Measurements from ENCODE around the gene FLT3LG.

The FLT3LG gene, protein sequence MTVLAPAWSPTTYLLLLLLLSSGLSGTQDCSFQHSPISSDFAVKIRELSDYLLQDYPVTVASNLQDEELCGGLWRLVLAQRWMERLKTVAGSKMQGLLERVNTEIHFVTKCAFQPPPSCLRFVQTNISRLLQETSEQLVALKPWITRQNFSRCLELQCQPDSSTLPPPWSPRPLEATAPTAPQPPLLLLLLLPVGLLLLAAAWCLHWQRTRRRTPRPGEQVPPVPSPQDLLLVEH

DNA sequence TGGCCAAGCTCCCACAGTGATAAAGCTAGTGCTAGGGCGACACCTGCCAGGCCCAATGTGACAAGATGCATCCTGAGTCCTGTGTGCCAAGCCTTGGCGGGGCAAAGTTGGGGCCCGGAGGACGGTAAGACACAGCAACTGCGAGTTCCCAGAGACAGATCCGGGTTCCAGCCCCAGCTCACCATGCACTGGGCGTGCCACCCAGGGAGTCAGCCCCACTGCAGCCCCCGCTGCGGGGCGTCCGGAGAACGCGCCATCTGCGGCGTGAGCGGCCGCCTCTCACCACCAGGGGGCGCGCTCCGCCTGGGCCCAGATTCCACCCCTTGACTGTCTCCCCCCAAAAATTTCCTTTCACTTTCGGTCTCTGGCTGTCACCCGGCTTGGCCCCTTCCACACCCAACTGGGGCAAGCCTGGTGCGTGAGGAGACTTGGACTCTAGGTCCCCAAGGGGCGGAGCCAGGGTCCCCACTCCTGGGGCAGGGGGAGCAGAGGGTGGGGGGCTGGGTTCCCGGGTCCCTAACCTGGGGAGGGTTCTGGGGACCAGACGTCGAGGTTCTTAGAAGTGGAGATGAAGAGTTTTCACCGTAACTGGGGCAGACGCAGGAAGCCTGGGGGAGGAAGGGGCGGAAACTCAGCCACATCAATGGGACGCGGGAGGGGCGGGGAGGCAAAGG lies at the start of gene FLT3LG:
FLT3LG (plus strand) TSS at position 348 of the 674 bp plus-strand sequence. CDS start 425 bp downstream, outside the sequence.
- in situ Hi-C loops (cut with MboI; ENCODE audit: low pct_unique_long_range_greater_than_20kb, low sequenced_read_pairs, unreplicated experiment): no loop called here
- TF ChIP-seq, protein P1, sequence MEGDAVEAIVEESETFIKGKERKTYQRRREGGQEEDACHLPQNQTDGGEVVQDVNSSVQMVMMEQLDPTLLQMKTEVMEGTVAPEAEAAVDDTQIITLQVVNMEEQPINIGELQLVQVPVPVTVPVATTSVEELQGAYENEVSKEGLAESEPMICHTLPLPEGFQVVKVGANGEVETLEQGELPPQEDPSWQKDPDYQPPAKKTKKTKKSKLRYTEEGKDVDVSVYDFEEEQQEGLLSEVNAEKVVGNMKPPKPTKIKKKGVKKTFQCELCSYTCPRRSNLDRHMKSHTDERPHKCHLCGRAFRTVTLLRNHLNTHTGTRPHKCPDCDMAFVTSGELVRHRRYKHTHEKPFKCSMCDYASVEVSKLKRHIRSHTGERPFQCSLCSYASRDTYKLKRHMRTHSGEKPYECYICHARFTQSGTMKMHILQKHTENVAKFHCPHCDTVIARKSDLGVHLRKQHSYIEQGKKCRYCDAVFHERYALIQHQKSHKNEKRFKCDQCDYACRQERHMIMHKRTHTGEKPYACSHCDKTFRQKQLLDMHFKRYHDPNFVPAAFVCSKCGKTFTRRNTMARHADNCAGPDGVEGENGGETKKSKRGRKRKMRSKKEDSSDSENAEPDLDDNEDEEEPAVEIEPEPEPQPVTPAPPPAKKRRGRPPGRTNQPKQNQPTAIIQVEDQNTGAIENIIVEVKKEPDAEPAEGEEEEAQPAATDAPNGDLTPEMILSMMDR (IDR thresholded peaks at IDR 0.05; ENCODE audit: extremely low read depth, insufficient read depth, missing control alignments): peak; percentile 94
- peak; percentile 93 for DNase-seq (ENCODE audit: low spot score)

DNA sequence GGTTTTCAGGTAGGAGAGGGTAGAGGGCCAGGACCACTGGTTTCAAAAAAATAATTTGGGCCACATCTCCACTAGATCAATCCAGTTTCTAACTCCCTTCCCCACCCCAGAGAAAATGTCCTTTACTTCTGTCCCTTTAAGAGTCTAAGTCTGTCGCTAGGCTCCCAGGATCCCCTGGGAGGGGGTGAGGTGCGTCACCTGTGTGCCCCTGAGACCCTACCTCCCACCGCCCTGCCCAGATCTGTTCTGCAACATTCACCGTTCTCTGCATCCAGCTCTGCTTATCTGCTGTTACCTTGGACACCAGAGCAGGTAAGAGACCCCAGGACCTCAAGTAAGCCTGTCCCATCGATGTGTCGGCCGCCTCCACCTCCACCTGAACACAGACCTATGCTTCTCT lies 48.8 kb upstream of the FLT3LG start, which contains the start of gene GFY:
GFY (plus strand) TSS at position 211 of the 400 bp plus-strand sequence. CDS start 1,043 bp downstream, outside the sequence.
- in situ Hi-C loops (cut with MboI; ENCODE audit: low pct_unique_long_range_greater_than_20kb, low sequenced_read_pairs, unreplicated experiment): no loop called here
- DNase-seq (ENCODE audit: low spot score): no peak
- TF ChIP-seq, protein P1 (IDR thresholded peaks at IDR 0.05; ENCODE audit: extremely low read depth, insufficient read depth, missing control alignments): no peak

DNA sequence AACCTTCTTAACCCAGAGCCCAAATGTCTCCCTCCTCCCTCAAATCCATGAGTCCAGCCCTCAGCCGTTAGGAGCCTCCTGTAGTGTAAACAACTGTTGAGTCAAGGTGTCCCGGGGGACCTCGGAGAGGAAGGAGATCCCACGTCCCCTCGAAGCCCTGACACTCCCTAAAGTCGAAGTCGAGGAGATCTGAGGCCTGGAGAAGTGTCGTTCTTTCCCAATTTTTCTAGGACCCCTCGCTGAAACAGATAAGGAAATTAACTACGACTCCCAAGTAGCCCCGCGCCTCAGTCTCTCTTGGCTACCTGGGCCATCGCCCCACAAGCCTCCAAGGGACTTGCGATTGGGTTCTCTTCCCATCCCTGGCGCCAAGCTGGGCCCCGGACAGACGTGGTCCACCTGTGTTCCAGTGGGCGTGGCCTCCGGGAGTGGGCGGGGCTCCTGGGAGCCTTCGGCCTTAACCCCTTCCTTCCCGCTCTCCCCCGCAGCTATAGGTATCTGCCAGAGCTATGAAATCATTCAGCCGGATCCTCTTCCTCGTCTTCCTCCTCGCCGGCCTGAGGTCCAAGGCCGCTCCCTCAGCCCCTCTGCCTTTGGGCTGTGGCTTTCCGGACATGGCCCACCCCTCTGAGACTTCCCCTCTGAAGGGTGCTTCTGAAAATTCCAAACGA lies 48.0 kb upstream of the FLT3LG start:
- in situ Hi-C loops (cut with MboI; ENCODE audit: low pct_unique_long_range_greater_than_20kb, low sequenced_read_pairs, unreplicated experiment): no loop called here
- TF ChIP-seq, protein P1 (IDR thresholded peaks at IDR 0.05; ENCODE audit: extremely low read depth, insufficient read depth, missing control alignments): no peak
- peak; percentile 37 for DNase-seq (ENCODE audit: low spot score)

DNA sequence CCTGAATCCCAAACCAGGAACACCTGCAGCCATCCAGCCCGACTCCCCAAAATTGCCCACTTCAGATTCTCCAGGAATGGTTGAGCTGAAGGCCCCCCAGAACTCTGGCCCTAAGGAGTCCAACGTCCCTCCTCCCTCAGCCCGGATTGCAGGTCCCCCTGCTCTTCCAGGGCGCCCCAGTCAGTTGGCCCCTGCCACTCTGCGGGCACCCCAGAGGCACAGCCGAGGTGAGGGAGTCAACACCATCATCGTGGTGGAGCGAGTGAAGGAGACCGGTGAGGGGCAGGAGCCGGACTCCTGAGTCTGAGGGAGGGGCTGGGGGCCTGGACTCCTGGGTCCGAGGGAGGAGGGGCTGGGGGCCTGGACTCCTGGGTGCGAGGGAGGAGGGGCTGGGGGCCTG lies 46.7 kb upstream of the FLT3LG start:
- TF ChIP-seq, protein P1 (IDR thresholded peaks at IDR 0.05; ENCODE audit: extremely low read depth, insufficient read depth, missing control alignments): no peak
- in situ Hi-C loops (cut with MboI; ENCODE audit: low pct_unique_long_range_greater_than_20kb, low sequenced_read_pairs, unreplicated experiment): no loop called here
- DNase-seq (ENCODE audit: low spot score): no peak

DNA sequence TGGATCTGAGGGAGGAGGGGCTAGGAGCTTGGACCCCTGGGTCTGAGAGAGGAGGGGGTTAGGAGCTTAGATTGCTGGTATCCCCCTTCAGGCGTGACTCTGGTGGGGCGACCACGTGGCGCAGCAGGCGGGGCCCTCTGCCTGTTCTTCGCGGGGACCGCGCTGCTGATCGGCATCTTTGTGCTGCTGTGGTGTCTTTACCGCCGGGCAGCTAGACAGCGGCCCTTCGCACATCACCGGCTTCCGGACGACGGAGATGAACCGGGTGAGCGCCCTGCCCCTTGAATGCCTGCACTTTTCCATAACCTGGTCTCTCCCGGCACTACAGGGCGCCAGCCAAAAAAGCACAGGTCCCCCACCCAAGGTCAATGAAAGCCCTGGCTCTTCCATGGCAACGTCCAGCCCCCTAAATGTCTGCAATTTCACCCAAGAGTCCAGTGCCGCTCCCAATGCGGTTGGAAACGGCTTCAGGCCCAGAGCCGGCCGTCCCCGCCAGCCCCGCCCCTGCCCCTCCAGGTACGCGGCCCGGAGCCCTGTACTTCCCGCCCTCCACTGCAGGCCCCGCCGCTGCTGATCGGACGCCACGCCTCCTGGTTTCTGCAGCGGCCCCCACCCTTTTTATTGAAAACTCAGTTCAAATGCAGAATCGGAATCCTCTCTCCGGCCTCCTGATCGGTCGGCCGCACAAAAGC lies 46.0 kb upstream of the FLT3LG start:
- peak; percentile 74 for DNase-seq (ENCODE audit: low spot score)
- TF ChIP-seq, protein P1 (IDR thresholded peaks at IDR 0.05; ENCODE audit: extremely low read depth, insufficient read depth, missing control alignments): no peak
- in situ Hi-C loops (cut with MboI; ENCODE audit: low pct_unique_long_range_greater_than_20kb, low sequenced_read_pairs, unreplicated experiment): no loop called here
